ENCODE data around the gene PELI1. TPM values are rescaled to one million over a fixed set of nuclear protein-coding genes. Genes with fewer than 3 reads are reported as not detected.

Gene PELI1
- total RNA-seq, 3 donors from 2014 or later (not counting 1 experiment from before 2014, with no cell fraction given): 42.3 to 141 (median 65.0) TPM

DNA sequence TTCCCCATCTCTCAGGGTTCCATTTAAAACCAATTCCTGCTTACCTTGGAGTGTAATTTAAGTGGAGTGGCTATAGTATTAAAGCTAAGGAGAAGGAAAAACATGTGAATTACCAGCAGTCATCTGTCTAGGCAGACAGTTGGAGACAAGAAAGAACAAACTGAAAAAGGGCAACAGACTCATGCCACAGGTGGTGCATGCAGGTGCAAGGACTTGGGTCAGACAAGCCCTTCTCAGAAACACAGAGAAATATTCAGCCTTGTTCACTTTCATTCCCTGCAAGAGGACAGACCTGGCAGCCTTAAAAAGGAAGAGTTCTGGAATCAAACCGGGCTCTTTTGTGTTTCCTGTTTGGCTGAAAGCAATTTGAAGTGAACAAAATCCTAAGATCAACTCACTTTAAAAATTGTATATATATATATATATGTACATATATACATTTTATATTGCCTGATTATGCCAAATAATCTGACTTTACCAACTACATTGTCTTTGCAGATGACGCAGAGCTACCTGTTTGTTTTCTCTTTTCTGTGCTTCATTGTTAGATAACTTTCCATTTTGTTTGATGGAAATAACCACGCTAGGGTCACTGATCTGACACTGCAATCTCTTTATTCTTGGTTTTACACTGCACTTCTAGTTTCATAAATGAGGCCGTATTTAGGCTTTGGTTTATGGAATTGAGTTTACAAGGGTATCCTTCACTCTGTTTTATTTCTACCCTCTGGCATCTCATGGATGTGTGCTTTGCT, 89.9 kb downstream of the PELI1 start:
- Mint-ChIP-seq H3K36me3 (no peaks in the 10 kb centered on the region), H3K4me3 (no peak overlapping the region), H3K4me1 (peaks cover 6 to 7% of the 10 kb centered on the region in 2 donors), H3K27ac (no peak overlapping the region), H3K9me3 (no peaks in the 10 kb centered on the region), H3K27me3 (ENCODE audit: low read depth in 2 of 2) (peaks cover 0 to 5% of the 10 kb centered on the region in 2 donors)
- intact Hi-C loops (cut with micrococcal nuclease): no loop called here
- TF ChIP-seq, protein P1, sequence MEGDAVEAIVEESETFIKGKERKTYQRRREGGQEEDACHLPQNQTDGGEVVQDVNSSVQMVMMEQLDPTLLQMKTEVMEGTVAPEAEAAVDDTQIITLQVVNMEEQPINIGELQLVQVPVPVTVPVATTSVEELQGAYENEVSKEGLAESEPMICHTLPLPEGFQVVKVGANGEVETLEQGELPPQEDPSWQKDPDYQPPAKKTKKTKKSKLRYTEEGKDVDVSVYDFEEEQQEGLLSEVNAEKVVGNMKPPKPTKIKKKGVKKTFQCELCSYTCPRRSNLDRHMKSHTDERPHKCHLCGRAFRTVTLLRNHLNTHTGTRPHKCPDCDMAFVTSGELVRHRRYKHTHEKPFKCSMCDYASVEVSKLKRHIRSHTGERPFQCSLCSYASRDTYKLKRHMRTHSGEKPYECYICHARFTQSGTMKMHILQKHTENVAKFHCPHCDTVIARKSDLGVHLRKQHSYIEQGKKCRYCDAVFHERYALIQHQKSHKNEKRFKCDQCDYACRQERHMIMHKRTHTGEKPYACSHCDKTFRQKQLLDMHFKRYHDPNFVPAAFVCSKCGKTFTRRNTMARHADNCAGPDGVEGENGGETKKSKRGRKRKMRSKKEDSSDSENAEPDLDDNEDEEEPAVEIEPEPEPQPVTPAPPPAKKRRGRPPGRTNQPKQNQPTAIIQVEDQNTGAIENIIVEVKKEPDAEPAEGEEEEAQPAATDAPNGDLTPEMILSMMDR (IDR thresholded peaks at IDR 0.05): no peak
- no peak for DNase-seq
- H3K27me3 ChIP-seq (ENCODE audit: control insufficient read depth, insufficient read depth, low read length): no peaks in the 10 kb centered on the region
- no peak for ATAC-seq
- no peaks in the 10 kb centered on the region for H3K9me3 ChIP-seq (ENCODE audit: control insufficient read depth, insufficient read depth, low read length)
- H3K4me3 ChIP-seq (ENCODE audit: low read length): no peak overlapping the region
- 33% methylated on average over 2 of the region's 4 CpGs for WGBS (ENCODE audit: insufficient coverage)
- no peak overlapping the region for H3K27ac ChIP-seq (ENCODE audit: low read length)
- no peaks in the 10 kb centered on the region for H3K4me1 ChIP-seq (ENCODE audit: control insufficient read depth, insufficient read depth, low read length)
- H3K36me3 ChIP-seq (ENCODE audit: control insufficient read depth, insufficient read depth, low read length): no peaks in the 10 kb centered on the region

DNA sequence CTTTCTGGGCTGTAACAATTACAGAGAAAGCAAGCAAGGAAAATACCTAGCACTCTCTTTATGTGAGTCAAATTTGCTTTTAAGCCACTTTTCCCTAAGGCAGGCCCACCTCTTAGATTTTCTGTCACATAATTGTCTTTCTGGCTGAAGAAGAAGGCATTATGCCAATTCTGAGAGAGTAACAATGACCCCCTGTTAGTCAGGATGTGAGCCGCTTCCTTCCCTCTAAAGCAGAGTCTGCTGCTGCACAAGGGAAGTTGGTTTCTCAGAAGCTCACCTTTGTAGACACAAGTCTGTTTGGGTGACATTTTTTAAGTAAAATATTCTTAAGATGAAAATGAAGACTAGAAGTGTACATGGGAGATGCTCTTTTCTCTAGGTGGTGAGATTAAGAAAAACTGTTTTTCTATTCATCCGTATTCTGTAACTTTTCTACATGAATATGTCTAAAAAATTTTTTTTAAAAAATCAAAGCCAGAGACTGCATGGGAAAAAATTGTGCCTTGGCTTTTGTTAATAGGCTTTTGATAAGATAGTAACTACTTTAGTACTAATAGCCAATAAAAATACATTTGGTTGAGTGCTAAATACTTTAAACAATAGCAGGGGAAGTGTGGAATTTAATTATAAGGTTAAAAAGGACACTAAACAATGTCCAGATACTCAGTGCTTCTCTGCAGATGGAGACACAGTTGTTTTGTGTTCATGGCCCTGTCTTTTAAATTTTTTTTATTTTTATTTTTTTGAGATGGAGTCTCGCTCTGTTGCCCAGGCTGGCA, 91.6 kb downstream of the PELI1 start:
- H3K4me1 ChIP-seq (ENCODE audit: control insufficient read depth, insufficient read depth, low read length): no peaks in the 10 kb centered on the region
- H3K27me3 ChIP-seq (ENCODE audit: control insufficient read depth, insufficient read depth, low read length): no peaks in the 10 kb centered on the region
- Mint-ChIP-seq H3K4me1 (peaks cover 6 to 7% of the 10 kb centered on the region in 2 donors), H3K27me3 (ENCODE audit: low read depth in 2 of 2) (peaks cover 0 to 5% of the 10 kb centered on the region in 2 donors), H3K9me3 (no peaks in the 10 kb centered on the region), H3K36me3 (no peaks in the 10 kb centered on the region), H3K27ac (no peak overlapping the region), H3K4me3 (no peak overlapping the region)
- no peak overlapping the region for H3K27ac ChIP-seq (ENCODE audit: low read length)
- H3K4me3 ChIP-seq (ENCODE audit: low read length): no peak overlapping the region
- DNase-seq (peak in 1 of 2 donors; percentile 46), ATAC-seq (no peak)
- WGBS (ENCODE audit: insufficient coverage): 80% methylated on average over 1 of the region's 3 CpGs
- no peaks in the 10 kb centered on the region for H3K9me3 ChIP-seq (ENCODE audit: control insufficient read depth, insufficient read depth, low read length)
- TF ChIP-seq, protein P1 (IDR thresholded peaks at IDR 0.05): no peak
- intact Hi-C loops (cut with micrococcal nuclease): no loop called here
- no peaks in the 10 kb centered on the region for H3K36me3 ChIP-seq (ENCODE audit: control insufficient read depth, insufficient read depth, low read length)

DNA sequence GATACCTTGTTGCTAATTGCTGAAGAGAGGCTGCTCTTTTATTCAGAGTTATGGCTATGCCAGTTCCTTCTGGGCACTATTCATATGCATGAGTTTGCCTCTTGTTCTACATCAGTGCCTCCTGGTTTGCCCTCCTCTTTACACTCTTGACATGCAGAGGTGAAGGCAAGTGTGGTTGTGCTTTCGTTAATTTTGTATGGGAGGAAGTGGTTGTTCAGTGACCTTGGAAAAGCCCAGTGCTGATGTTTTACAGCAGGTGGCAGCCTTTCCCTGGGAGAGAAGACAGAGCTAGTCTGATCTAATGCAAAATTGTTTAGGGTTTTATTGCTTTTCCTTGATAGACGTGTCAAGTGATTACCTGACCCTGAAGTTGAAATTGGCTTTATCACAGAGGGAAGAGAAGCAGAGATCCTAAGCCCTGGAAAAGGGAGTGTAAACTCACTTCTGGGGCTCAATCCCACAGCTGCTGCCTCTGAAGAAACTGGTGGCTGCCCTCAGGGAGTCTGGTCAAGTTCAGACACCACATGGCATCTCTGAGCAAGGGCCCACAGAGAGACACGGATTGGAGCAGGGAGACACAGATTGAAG, 94.5 kb downstream of the PELI1 start:
- Mint-ChIP-seq H3K27ac (peak overlapping the region in 1 of 2 donors; percentile 69), H3K4me3 (no peak overlapping the region), H3K36me3 (no peaks in the 10 kb centered on the region), H3K27me3 (ENCODE audit: low read depth in 2 of 2) (peaks cover 0 to 5% of the 10 kb centered on the region in 2 donors), H3K4me1 (peaks cover 6 to 7% of the 10 kb centered on the region in 2 donors), H3K9me3 (no peaks in the 10 kb centered on the region)
- H3K4me1 ChIP-seq (ENCODE audit: control insufficient read depth, insufficient read depth, low read length): no peaks in the 10 kb centered on the region
- DNase-seq: peak; percentile 25 to 85
- TF ChIP-seq, protein P1 (IDR thresholded peaks at IDR 0.05): peak; percentile 61
- peak; percentile 78 to 94 (median 89) for ATAC-seq
- H3K9me3 ChIP-seq (ENCODE audit: control insufficient read depth, insufficient read depth, low read length): no peaks in the 10 kb centered on the region
- H3K27ac ChIP-seq (ENCODE audit: low read length): no peak overlapping the region
- 11% methylated on average over 3 of the region's 3 CpGs for WGBS (ENCODE audit: insufficient coverage)
- H3K36me3 ChIP-seq (ENCODE audit: control insufficient read depth, insufficient read depth, low read length): no peaks in the 10 kb centered on the region
- intact Hi-C loops (cut with micrococcal nuclease): loop anchor here (1.0 kb wide), 2 partner anchors 279 to 439 kb away; no protein-coding TSS in a partner anchor
- no peak overlapping the region for H3K4me3 ChIP-seq (ENCODE audit: low read length)
- no peaks in the 10 kb centered on the region for H3K27me3 ChIP-seq (ENCODE audit: control insufficient read depth, insufficient read depth, low read length)
